Measurements from ENCODE around the gene SF3B4.
"Not testable (repeated sequence)": the region's sequence is repeated elsewhere in the genome, so short reads cannot be mapped to it uniquely, and the experiment has no call there.

GRCh38 chr1:149957548-149957947 is 29.9 kb upstream of the SF3B4 start:
- TF ChIP-seq MAX, CTCF (IDR thresholded peaks at IDR 0.05; ENCODE audit: low read depth, low read length): not testable (repeated sequence)
